ENCODE results near the gene SLC15A2. TPM values are rescaled to one million over a fixed set of nuclear protein-coding genes. Genes with fewer than 3 reads are reported as not detected.

SLC15A2 gene
- total and polyA plus RNA-seq, 10 of the 15 experiments (the other 5 are each of a cell fraction or from before 2014, with no cell fraction given): 0.64 to 7.2 (median 2.4) TPM

- ChIA-PET RAD21 (ENCODE audit: unreplicated experiment) (interaction anchor here (0.6 to 1.0 kb wide), 2 partner anchors 52 to 295 kb away, joined by 3 read pairs; no protein-coding TSS in a partner anchor), POLR2A (interaction anchor here (0.6 kb wide), 2 partner anchors 299 to 641 kb away, joined by 3 to 5 read pairs; no protein-coding TSS in a partner anchor), SMC1A (ENCODE audit: uncharacterized antibody, unreplicated experiment) (interaction anchor here (0.9 to 1.0 kb wide), 2 partner anchors 15 to 37 kb away, joined by 3 read pairs; no protein-coding TSS in a partner anchor), CTCF (no interaction called here)
- Histone ChIP-seq H2AFZ (ENCODE audit: control insufficient read depth, low read depth, low read length) (no peak overlapping the region), H3K27ac (ENCODE audit: control insufficient read depth, insufficient read depth) (no peak overlapping the region), H3K4me2 (ENCODE audit: control insufficient read depth, insufficient read depth) (no peak overlapping the region), H3K9ac (ENCODE audit: control insufficient read depth, insufficient read depth, low read length) (no peak overlapping the region), H3K4me3 (no peak overlapping the region), H3K27me3 (replicated peaks in 1 of 2; ENCODE audit: control insufficient read depth in 2 of 2, insufficient read depth in 2 of 2, low read length in 1 of 2) (no peaks in the 10 kb centered on the region), H3K79me2 (ENCODE audit: control insufficient read depth, insufficient read depth, low read length) (no peaks in the 10 kb centered on the region), H3K4me1 (ENCODE audit: control insufficient read depth, insufficient read depth, low read length) (peaks cover 4% of the 10 kb centered on the region; the same call in 1 of the 2 replicates), H4K20me1 (ENCODE audit: control insufficient read depth, insufficient read depth) (no peaks in the 10 kb centered on the region), H3K9me3 (replicated peaks; ENCODE audit: control insufficient read depth, insufficient read depth, low read length) (no peaks in the 10 kb centered on the region; the same call in 2 of the 3 replicates), H3K36me3 (ENCODE audit: control insufficient read depth in 2 of 2, insufficient read depth in 2 of 2, low read length in 1 of 2) (no peaks in the 10 kb centered on the region)
- DNase-seq (ENCODE audit: low read depth, low spot score): no peak
- in situ Hi-C loops (cut with MboI): no loop called here
- FAIRE-seq: no peak
- intact Hi-C loops (cut with micrococcal nuclease; ENCODE audit: unreplicated experiment): no loop called here
- TF ChIP-seq ZNF622 (IDR thresholded peaks at IDR 0.05) (no peak), SPI1 (IDR thresholded peaks at IDR 0.05; ENCODE audit: borderline replicate concordance, insufficient read depth, low read depth, low read length) (peak; percentile 66; the same call in 1 of the 2 replicates), PAX8 (IDR thresholded peaks at IDR 0.05) (no peak), IKZF1 (conservative IDR thresholded peaks at IDR 0.05) (no peak), ATF7 (IDR thresholded peaks at IDR 0.05; ENCODE audit: low read depth) (peak; percentile 14; the same call in 1 of the 2 replicates), POLR2A (IDR thresholded peaks at IDR 0.05; ENCODE audit: low read depth, low read length) (no peak)
- no peak for ATAC-seq
- BruUV-seq (replicated peaks): no TSS peak
- 58% methylated on average over 3 of the region's 3 CpGs for WGBS (ENCODE audit: insufficient coverage, insufficient replicate concordance, low lambda C conversion rate, missing lambda C conversion rate)
These were observed 64.6 kb downstream of the SLC15A2 start for GRCh38 chr3:121958801-121959200.

GRCh38 chr3:121961283-121961682, 67.1 kb downstream of the SLC15A2 start:
- in situ Hi-C loops (cut with MboI) (no loop called here), intact Hi-C loops (cut with micrococcal nuclease; ENCODE audit: unreplicated experiment) (no loop called here)
- ChIA-PET POLR2A (interaction anchor here (1.1 kb wide), 1 partner anchor 12 kb away, joined by 3 read pairs; no protein-coding TSS in a partner anchor), RAD21 (ENCODE audit: unreplicated experiment) (interaction anchor here (0.5 kb wide), 1 partner anchor 414 kb away, joined by 4 read pairs; no protein-coding TSS in a partner anchor), CTCF (no interaction called here), SMC1A (ENCODE audit: uncharacterized antibody, unreplicated experiment) (interaction anchor here (0.9 to 1.7 kb wide), 2 partner anchors 9 to 14 kb away, joined by 4 read pairs; no protein-coding TSS in a partner anchor)
- no peaks in the 10 kb centered on the region for H3K79me2 ChIP-seq (ENCODE audit: control insufficient read depth, insufficient read depth, low read length)
- TF ChIP-seq CREB1 (IDR thresholded peaks at IDR 0.05; ENCODE audit: low read depth) (no peak), NBN (IDR thresholded peaks at IDR 0.05) (no peak), IRF3 (IDR thresholded peaks at IDR 0.05) (no peak), IKZF1 (conservative IDR thresholded peaks at IDR 0.05) (no peak), SIX5 (IDR thresholded peaks at IDR 0.05; ENCODE audit: low read depth, low read length, severe bottlenecking) (no peak), TCF7 (IDR thresholded peaks at IDR 0.05; ENCODE audit: borderline replicate concordance) (no peak)
- no peaks in the 10 kb centered on the region; the same call in 2 of the 3 replicates for H3K9me3 ChIP-seq (replicated peaks; ENCODE audit: control insufficient read depth, insufficient read depth, low read length)
- peak; percentile 64 for FAIRE-seq
- H3K4me1 ChIP-seq (ENCODE audit: control insufficient read depth, insufficient read depth, low read length): peaks cover 4% of the 10 kb centered on the region; the same call in 1 of the 2 replicates
- ATAC-seq: no peak
- H3K27ac ChIP-seq (ENCODE audit: control insufficient read depth, insufficient read depth): no peak overlapping the region
- no peaks in the 10 kb centered on the region for H3K36me3 ChIP-seq (ENCODE audit: control insufficient read depth in 2 of 2, insufficient read depth in 2 of 2, low read length in 1 of 2)
- no peak overlapping the region for H3K4me2 ChIP-seq (ENCODE audit: control insufficient read depth, insufficient read depth)
- H3K27me3 ChIP-seq (replicated peaks in 1 of 2; ENCODE audit: control insufficient read depth in 2 of 2, insufficient read depth in 2 of 2, low read length in 1 of 2): no peaks in the 10 kb centered on the region
- no peak overlapping the region for H3K4me3 ChIP-seq
- no peak overlapping the region for H3K9ac ChIP-seq (ENCODE audit: control insufficient read depth, insufficient read depth, low read length)
- no peak for DNase-seq (ENCODE audit: low read depth, low spot score)
- BruUV-seq (replicated peaks): no TSS peak
- H4K20me1 ChIP-seq (ENCODE audit: control insufficient read depth, insufficient read depth): no peaks in the 10 kb centered on the region
- H2AFZ ChIP-seq (ENCODE audit: control insufficient read depth, low read depth, low read length): no peak overlapping the region
